H9 (cell line): ENCODE results near the gene TRAF2. TPM values are rescaled to one million over a fixed set of nuclear protein-coding genes. Genes with fewer than 3 reads are reported as not detected.

Experiments used
- DNase-seq: peaks from one replicate; pipeline ENCODE4 v3.0.0-alpha.2; 2017
- H2AFZ ChIP-seq: one replicate; pipeline ENCODE4 v1.6.1; 2013; ENCODE audit warnings: mild to moderate bottlenecking, low read length, control low read depth, moderate library complexity
- H2AK5ac ChIP-seq: 2 replicates; pipeline ENCODE4 v1.6.1; 2013; ENCODE audit warnings: low read length, control low read depth, mixed read lengths; ENCODE audit not compliant: insufficient read length
- H2BK120ac ChIP-seq: one replicate; pipeline ENCODE4 v1.6.1; 2013; ENCODE audit warnings: low read depth, mild to moderate bottlenecking, low read length, control low read depth, inconsistent platforms; ENCODE audit not compliant: poor library complexity, severe bottlenecking
- H2BK12ac ChIP-seq: 2 replicates; pipeline ENCODE4 v1.6.1; 2013; ENCODE audit warnings: low read length, control low read depth, mixed read lengths, low read depth; ENCODE audit not compliant: insufficient read length
- H2BK15ac ChIP-seq: 2 replicates; pipeline ENCODE4 v1.6.1; 2013; ENCODE audit warnings: low read depth, low read length, control low read depth
- H2BK20ac ChIP-seq: one replicate; pipeline ENCODE4 v1.6.1; 2013; ENCODE audit warnings: low read depth, mild to moderate bottlenecking, low read length, control low read depth, inconsistent platforms; ENCODE audit not compliant: poor library complexity, severe bottlenecking
- H2BK5ac ChIP-seq: 2 replicates; pipeline ENCODE4 v1.6.1; 2013; ENCODE audit warnings: low read length, control low read depth, mixed read lengths; ENCODE audit not compliant: insufficient read length
- H3K14ac ChIP-seq: 2 replicates; pipeline ENCODE4 v1.6.1; 2013; ENCODE audit warnings: low read length, control low read depth; ENCODE audit not compliant: insufficient read depth
- H3K18ac ChIP-seq: 2 replicates; pipeline ENCODE4 v1.6.1; 2013; ENCODE audit warnings: low read depth, mild to moderate bottlenecking, mixed read lengths, low read length, control low read depth; ENCODE audit not compliant: insufficient read length
- H3K23ac ChIP-seq: 2 replicates; pipeline ENCODE4 v1.6.1; 2013; ENCODE audit warnings: low read length, control low read depth, mixed read lengths, low read depth; ENCODE audit not compliant: insufficient read length
- H3K23me2 ChIP-seq: 2 replicates; pipeline ENCODE4 v1.6.1; 2013; ENCODE audit warnings: low read depth, mild to moderate bottlenecking, mixed read lengths, low read length, control low read depth; ENCODE audit not compliant: insufficient read length, poor library complexity, severe bottlenecking
- H3K27ac ChIP-seq: 2 replicates; pipeline ENCODE4 v1.5.1; 2013; ENCODE audit warnings: low read length, control low read depth, mixed read lengths, low read depth; ENCODE audit not compliant: insufficient read length
- H3K27me3 ChIP-seq: 2 replicates; pipeline ENCODE4 v1.6.1; 2013; ENCODE audit warnings: low read length, control low read depth, inconsistent platforms; ENCODE audit not compliant: insufficient read depth
- H3K4ac ChIP-seq: 2 replicates; pipeline ENCODE4 v1.6.1; 2013; ENCODE audit warnings: low read depth, mild to moderate bottlenecking, control low read depth, inconsistent platforms, low read length, moderate library complexity
- H3K4me1 ChIP-seq: 2 replicates; pipeline ENCODE4 v1.6.1; 2013; ENCODE audit warnings: low read length, control low read depth, inconsistent platforms; ENCODE audit not compliant: insufficient read depth
- H3K4me2 ChIP-seq: 2 replicates; pipeline ENCODE4 v1.6.1; 2013; ENCODE audit warnings: low read length, control low read depth, mixed read lengths; ENCODE audit not compliant: insufficient read length, insufficient read depth
- H3K56ac ChIP-seq: 2 replicates; pipeline ENCODE4 v1.6.1; 2013; ENCODE audit warnings: low read depth, mild to moderate bottlenecking, mixed read lengths, low read length, control low read depth; ENCODE audit not compliant: insufficient read length
- H3K79me1 ChIP-seq: 2 replicates; pipeline ENCODE4 v1.6.1; 2013; ENCODE audit warnings: low read depth, mild to moderate bottlenecking, moderate library complexity, low read length, control low read depth, inconsistent platforms; ENCODE audit not compliant: insufficient read depth, poor library complexity, severe bottlenecking
- H3K79me2 ChIP-seq: 2 replicates; pipeline ENCODE4 v1.6.1; 2013; ENCODE audit warnings: low read length, control low read depth, inconsistent platforms; ENCODE audit not compliant: insufficient read depth
- H3K9ac ChIP-seq: 2 replicates; pipeline ENCODE4 v1.6.1; 2013; ENCODE audit warnings: low read length, control low read depth, mixed read lengths; ENCODE audit not compliant: insufficient read length; ENCODE audit errors: extremely low read depth
- H3K9me3 ChIP-seq: one replicate; pipeline ENCODE4 v1.6.1; 2013; ENCODE audit warnings: low read depth, low read length, inconsistent platforms; ENCODE audit not compliant: control insufficient read depth
- H3T11ph ChIP-seq: one replicate; pipeline ENCODE4 v1.6.1; 2013; ENCODE audit warnings: mild to moderate bottlenecking, low read length, control low read depth, inconsistent platforms
- H4K20me1 ChIP-seq: one replicate; pipeline ENCODE4 v1.6.1; 2013; ENCODE audit not compliant: control insufficient read depth, insufficient read length, insufficient read depth
- H4K5ac ChIP-seq: 2 replicates; pipeline ENCODE4 v1.6.1; 2013; ENCODE audit warnings: low read depth, mild to moderate bottlenecking, mixed read lengths, low read length, control low read depth; ENCODE audit not compliant: insufficient read length
- H4K8ac ChIP-seq: replicated peaks from 2 replicates; pipeline ENCODE4 v1.6.1; 2013; ENCODE audit warnings: low read length, control low read depth, mixed read lengths, low read depth; ENCODE audit not compliant: insufficient read length
- H4K91ac ChIP-seq: 2 replicates; pipeline ENCODE4 v1.6.1; 2013; ENCODE audit warnings: low read depth, mild to moderate bottlenecking, moderate library complexity, mixed read lengths, low read length, control low read depth; ENCODE audit not compliant: insufficient read length
- H3K27ac Mint-ChIP-seq, 3 experiments: 2 replicates in 2 of 3; 3 replicates in 1 of 3; pipeline ENCODE4 v1.8.0; 2020 to 2021; ENCODE audit warnings: mixed read lengths in 3 of 3, mild to moderate bottlenecking in 1 of 3, moderate library complexity in 1 of 3
- H3K27me3 Mint-ChIP-seq: 2 replicates; pipeline ENCODE4 v1.8.0; 2021; ENCODE audit warnings: low read depth, mild to moderate bottlenecking, moderate library complexity, mixed read lengths
- H3K36me3 Mint-ChIP-seq, 3 experiments: 2 replicates in 2 of 3; 3 replicates in 1 of 3; pipeline ENCODE4 v1.8.0; 2020 to 2021; ENCODE audit warnings: low read depth in 3 of 3, mixed read lengths in 3 of 3; ENCODE audit not compliant: insufficient read depth in 1 of 3
- H3K4me1 Mint-ChIP-seq, 2 experiments: 2 replicates each; pipeline ENCODE4 v1.8.0; 2020; ENCODE audit warnings: mixed read lengths in 2 of 2
- H3K4me3 Mint-ChIP-seq, 2 experiments: 2 replicates in 1 of 2; 3 replicates in 1 of 2; pipeline ENCODE4 v1.8.0; 2020 to 2021; ENCODE audit warnings: mild to moderate bottlenecking in 2 of 2, mixed read lengths in 2 of 2, moderate library complexity in 1 of 2
- H3K9me3 Mint-ChIP-seq, 2 experiments: 2 replicates in 1 of 2; 3 replicates in 1 of 2; pipeline ENCODE4 v1.8.0; 2020; ENCODE audit warnings: mild to moderate bottlenecking in 2 of 2, mixed read lengths in 2 of 2, moderate library complexity in 1 of 2
- WGBS: extraction: QIAGEN DNeasy Blood & Tissue Kit; methylation state at CpG from one replicate; pipeline ENCODE4 v1.1.7; 2013; ENCODE audit warnings: missing lambda C conversion rate, low lambda C conversion rate, mixed read lengths; ENCODE audit not compliant: insufficient read length; ENCODE audit errors: extremely low coverage; 5-methylcytosine and 5-hydroxymethylcytosine counted together
- total RNA-seq: library from RNA; stranded (reverse); gene quantifications from 2 replicates; pipeline ENCODE4 v1.2.1, GENCODE V29; 2021
- TF ChIP-seq, protein P1 (sequence below): fragments of 200-600 bp; sonication (generic); conservative IDR thresholded peaks from 3 replicates; pipeline ENCODE4 v1.8.0; 2021; ENCODE audit warnings: antibody characterized with exemption, mild to moderate bottlenecking

TRAF2 gene
- total RNA-seq, 1 experiment from 2014 or later: 48.8 TPM

DNA sequence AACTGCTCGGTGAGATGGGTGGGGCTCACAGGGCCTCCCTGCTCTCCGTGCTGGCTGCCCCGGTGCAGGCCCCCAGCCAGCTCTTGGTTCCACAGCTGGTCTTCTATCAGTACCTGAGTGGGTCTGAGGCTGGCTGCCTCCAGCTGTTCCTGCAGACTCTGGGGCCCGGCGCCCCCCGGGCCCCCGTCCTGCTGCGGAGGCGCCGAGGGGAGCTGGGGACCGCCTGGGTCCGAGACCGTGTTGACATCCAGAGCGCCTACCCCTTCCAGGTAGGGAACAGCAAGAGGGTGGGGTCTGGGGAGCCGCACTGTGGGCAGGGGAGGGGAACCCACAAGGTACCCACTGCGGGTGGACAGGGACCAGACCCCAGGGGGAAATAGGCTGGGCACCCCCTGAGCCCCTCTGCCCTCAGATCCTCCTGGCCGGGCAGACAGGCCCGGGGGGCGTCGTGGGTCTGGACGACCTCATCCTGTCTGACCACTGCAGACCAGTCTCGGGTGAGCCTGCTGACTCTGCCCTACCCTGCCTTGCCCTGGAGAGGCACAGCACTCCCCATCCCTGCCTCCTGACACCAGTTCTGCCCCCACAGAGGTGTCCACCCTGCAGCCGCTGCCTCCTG, 31.4 kb upstream of the TRAF2 start:
- no CpG with 5 or more reads among the region's 23 CpGs for WGBS
- no peaks in the 10 kb centered on the region for H4K20me1 ChIP-seq
- H3K18ac ChIP-seq: no peak overlapping the region
- H3K4me1 Mint-ChIP-seq: peaks cover 0 to 2% of the 10 kb centered on the region in 2 experiments; a peak in 2 of 4 replicates
- no peaks in the 10 kb centered on the region for H3K79me1 ChIP-seq
- no peak overlapping the region for H2BK20ac ChIP-seq
- no peaks in the 10 kb centered on the region for H3K9me3 ChIP-seq
- 0 out of 7 replicates have a peak overlapping the region, but pooled peaks of 1 of the 3 experiments have one; percentile 53 for H3K27ac Mint-ChIP-seq
- H3K27me3 ChIP-seq: no peaks in the 10 kb centered on the region
- H3K4me3 Mint-ChIP-seq: no peak overlapping the region
- H2AK5ac ChIP-seq: no peak overlapping the region
- no peak overlapping the region for H2AFZ ChIP-seq
- no peaks in the 10 kb centered on the region for H3K9me3 Mint-ChIP-seq
- no peak overlapping the region for H2BK5ac ChIP-seq
- H3K56ac ChIP-seq: no peak overlapping the region
- H4K8ac ChIP-seq: no peak overlapping the region
- H3K23ac ChIP-seq: no peak overlapping the region
- no peak overlapping the region for H4K91ac ChIP-seq
- TF ChIP-seq, protein P1, sequence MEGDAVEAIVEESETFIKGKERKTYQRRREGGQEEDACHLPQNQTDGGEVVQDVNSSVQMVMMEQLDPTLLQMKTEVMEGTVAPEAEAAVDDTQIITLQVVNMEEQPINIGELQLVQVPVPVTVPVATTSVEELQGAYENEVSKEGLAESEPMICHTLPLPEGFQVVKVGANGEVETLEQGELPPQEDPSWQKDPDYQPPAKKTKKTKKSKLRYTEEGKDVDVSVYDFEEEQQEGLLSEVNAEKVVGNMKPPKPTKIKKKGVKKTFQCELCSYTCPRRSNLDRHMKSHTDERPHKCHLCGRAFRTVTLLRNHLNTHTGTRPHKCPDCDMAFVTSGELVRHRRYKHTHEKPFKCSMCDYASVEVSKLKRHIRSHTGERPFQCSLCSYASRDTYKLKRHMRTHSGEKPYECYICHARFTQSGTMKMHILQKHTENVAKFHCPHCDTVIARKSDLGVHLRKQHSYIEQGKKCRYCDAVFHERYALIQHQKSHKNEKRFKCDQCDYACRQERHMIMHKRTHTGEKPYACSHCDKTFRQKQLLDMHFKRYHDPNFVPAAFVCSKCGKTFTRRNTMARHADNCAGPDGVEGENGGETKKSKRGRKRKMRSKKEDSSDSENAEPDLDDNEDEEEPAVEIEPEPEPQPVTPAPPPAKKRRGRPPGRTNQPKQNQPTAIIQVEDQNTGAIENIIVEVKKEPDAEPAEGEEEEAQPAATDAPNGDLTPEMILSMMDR: no peak
- no peaks in the 10 kb centered on the region for H3K4me1 ChIP-seq
- no peak overlapping the region for H3K4me2 ChIP-seq
- no peak overlapping the region for H2BK12ac ChIP-seq
- no peaks in the 10 kb centered on the region for H3K79me2 ChIP-seq
- peaks cover 0 to 12% (median 10%) of the 10 kb centered on the region in 3 experiments; a peak in 3 of 7 replicates for H3K36me3 Mint-ChIP-seq
- no peak overlapping the region for H2BK15ac ChIP-seq
- H2BK120ac ChIP-seq: no peak overlapping the region
- no peak for DNase-seq
- H3K14ac ChIP-seq: no peak overlapping the region
- H3K27me3 Mint-ChIP-seq: no peaks in the 10 kb centered on the region; the same call in 1 of the 2 replicates
- H4K5ac ChIP-seq: no peak overlapping the region
- no peak overlapping the region for H3K9ac ChIP-seq
- no peaks in the 10 kb centered on the region for H3K23me2 ChIP-seq
- H3K27ac ChIP-seq: no peak overlapping the region
- no peak overlapping the region for H3T11ph ChIP-seq
- H3K4ac ChIP-seq: no peak overlapping the region
